HG03442 (cell line): ENCODE measurements around the gene OTOP3.

Source experiments
- ATAC-seq: cut with Tn5 transposase; IDR thresholded peaks from one replicate; pipeline ENCODE4 v1.9.1; 2021; ENCODE audit warnings: mild to moderate bottlenecking, moderate library complexity; ENCODE audit not compliant: unreplicated experiment

Gene OTOP3

GRCh38 chr17:74938194-74938950, 2.7 kb downstream of the OTOP3 start:
- ATAC-seq = no peak

GRCh38 chr17:74939534-74939933, 3.8 kb downstream of the OTOP3 start:
- no peak for ATAC-seq

- ATAC-seq = no peak
Observed at GRCh38 chr17:74941128-74941725, 5.5 kb downstream of the OTOP3 start.

- no peak for ATAC-seq
Observed at GRCh38 chr17:74943808-74944522, 8.3 kb downstream of the OTOP3 start.

GRCh38 chr17:74945543-74945942, 9.8 kb downstream of the OTOP3 start:
- peak; percentile 45 for ATAC-seq

- no peak for ATAC-seq
Observed at GRCh38 chr17:74946641-74947040, 10.9 kb downstream of the OTOP3 start.

- ATAC-seq = no peak
Observed at GRCh38 chr17:74947041-74947754, 11.5 kb downstream of the OTOP3 start.

GRCh38 chr17:74949455-74950115, 13.9 kb downstream of the OTOP3 start:
- ATAC-seq = no peak

- ATAC-seq = no peak
Observed at GRCh38 chr17:74950207-74950606, 14.5 kb downstream of the OTOP3 start.

GRCh38 chr17:74951065-74951464, 15.4 kb downstream of the OTOP3 start:
- ATAC-seq = no peak

- no peak for ATAC-seq
Observed at GRCh38 chr17:74951680-74952421, 16.2 kb downstream of the OTOP3 start.

- ATAC-seq = no peak
Observed at GRCh38 chr17:74952431-74953133, 16.9 kb downstream of the OTOP3 start.

GRCh38 chr17:74953134-74953687, 17.5 kb downstream of the OTOP3 start:
- no peak for ATAC-seq

- ATAC-seq = no peak
Observed at GRCh38 chr17:74954115-74954514, 18.4 kb downstream of the OTOP3 start.

GRCh38 chr17:74954665-74955421, 19.1 kb downstream of the OTOP3 start:
- ATAC-seq = no peak

- no peak for ATAC-seq
Observed at GRCh38 chr17:74956093-74956492, 20.4 kb downstream of the OTOP3 start.

- no peak for ATAC-seq
Observed at GRCh38 chr17:74957935-74958740, 22.4 kb downstream of the OTOP3 start.
